ENCODE measurements around the gene ZFP37.
"Not testable (repeated sequence)": the region's sequence is repeated elsewhere in the genome, so short reads cannot be mapped to it uniquely, and the experiment has no call there.

Gene ZFP37

DNA sequence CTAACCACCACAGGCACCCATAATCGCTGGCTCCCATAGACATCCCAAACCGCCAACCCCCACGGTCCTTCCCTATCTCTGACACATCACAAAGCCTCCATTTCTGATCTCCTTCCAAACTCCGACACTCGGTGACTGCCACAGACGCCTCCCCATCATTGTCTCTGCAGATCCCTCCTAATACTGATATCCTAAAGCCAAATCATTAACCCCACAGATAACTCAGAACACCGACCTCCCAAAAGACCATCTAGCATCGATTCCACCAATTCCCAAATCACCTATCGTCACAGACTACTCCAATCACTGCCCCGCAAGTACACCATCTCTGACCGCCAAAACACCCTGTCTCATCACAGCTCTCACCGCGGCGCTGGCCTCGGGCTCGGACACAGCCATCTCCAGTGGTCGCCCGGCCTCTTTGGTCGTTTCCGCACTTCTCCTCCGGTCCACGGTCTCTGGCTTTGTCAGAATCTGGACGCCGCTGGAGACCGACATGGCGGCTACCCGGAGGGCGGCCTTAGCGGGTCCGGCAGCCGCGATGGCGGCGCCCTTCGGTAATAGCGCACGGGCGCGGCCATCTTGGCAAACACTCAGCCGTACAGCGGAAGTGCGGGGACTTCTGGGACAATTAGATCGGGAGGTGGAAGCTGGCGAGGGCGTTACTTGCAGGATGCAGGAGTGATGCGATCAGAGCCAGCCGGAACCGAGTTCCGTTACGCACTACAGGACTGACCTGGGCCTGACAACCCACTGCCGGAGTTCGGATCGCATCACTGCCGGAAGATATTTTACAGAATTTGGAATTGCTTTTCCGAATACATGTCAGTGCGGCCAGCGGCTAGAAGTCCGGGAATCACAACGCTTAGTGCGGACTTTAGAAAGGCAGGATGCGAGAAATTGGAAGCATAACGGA lies at the start of gene ZFP37:
Gene ZFP37 (minus strand): TSS at position 534 of the 916 bp plus-strand sequence. CDS start 36 bp downstream, at position 498.
- DNase-seq = peak; percentile 40 to 97 (median 91)

DNA sequence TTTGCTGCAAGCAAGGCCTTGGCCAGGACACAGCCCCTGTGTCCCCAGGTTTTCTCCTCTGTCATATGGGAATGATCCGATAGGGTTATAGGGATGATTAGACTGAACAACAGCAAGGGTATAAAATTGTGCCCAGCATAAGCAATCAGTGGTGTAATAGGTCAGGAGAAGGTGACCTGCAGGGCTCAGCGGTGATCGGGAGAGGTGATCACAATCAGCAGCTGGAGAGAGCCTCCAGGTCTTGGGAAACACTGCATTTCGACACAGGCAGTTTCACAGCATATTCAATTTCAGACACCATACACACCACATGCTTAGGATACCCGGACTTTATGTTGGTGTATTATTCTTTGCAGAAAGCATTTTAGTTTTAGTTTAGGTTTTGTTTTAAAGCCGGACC lies 48.8 kb upstream of the ZFP37 start:
- not testable (repeated sequence) for DNase-seq

DNA sequence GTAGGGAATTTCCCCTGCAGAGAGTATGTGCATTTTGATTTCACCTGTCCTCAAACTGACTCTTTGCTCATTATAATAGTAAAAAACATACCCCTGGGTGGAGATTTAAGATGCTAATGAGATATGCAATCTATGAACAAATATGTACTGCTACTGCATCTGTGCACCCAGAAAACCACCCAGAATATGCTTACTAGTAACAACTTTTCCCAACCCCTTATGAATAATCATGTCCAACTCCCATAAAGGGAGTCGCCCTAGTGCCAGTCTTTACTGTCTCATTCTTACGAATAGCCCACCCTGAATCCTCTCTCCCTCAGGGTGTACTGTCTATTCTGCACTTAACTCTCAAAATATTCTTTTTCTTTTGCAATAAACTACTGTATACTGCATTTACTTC lies 39.0 kb upstream of the ZFP37 start:
- no peak for DNase-seq

DNA sequence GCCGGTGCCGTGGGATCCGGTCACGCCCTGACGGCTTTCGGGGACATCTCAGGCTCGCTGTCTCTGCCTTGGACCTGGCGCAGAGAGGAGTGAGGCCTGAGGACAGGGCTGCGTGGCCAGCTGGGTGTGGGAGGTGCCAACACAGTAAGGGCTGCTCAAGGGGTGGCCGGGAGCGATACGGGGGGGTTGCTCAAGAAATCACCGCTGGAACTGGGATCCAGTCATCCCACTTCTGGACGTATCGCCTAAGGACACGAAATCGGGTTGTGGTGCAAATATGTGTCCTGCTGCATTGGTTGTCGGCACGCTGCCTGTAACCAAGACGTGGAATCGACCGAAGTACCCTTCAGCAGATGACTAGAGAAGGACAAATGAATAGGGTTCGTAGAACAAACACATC lies 33.4 kb upstream of the ZFP37 start:
- DNase-seq = not testable (repeated sequence)

DNA sequence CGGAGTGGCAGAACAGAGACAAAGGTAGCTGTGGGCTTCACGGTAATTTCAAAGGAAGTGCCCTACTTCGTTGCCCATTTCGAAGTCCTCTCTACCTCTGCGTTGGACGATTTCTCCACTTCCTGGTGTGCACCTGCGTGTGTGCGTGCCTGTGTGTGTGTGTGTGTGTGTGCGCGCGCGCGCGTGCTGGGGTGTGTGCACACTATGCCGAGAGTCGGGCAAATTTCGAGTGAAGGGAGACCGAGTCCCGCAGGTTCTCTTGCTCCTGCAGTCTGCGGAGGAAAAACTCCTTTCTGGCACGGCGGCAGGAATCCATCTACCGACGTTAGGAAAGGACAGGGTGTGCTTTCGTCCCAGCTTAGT lies 32.6 kb upstream of the ZFP37 start:
- not testable (repeated sequence) for DNase-seq

DNA sequence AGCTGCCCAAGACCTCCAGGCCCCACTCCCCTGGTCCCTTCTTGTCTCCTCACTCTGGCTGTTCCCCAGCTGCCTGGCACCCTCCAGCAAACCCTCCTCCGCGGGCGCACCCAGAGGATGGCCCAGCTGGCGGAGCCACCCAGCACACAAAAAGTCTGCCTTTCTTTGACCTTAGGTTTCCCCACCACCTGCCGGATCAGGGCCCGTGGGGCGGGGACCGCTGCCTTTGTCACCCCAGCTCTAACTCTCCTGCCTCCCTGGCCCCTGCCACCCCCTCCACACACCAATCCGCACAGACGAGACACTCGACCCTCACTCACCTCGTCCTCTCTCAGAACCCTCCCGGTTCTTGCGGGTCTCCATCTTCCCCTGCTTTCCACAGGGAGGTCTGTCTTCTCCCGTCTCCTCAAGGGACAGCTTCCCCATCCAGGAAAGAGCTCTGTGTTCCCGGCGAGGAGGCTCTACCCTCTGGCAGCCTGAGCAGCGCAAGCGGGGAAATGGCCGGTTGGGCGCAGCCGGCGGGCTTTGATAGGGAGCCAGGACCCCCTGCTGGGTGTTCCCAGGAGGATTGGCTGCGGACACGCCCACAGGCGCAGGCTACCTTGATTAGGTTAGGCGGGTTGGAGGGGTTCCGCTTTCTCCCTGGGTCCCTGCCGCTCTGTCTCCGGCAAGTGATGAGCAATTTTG lies 32.1 kb upstream of the ZFP37 start:
- not testable (repeated sequence) for DNase-seq

DNA sequence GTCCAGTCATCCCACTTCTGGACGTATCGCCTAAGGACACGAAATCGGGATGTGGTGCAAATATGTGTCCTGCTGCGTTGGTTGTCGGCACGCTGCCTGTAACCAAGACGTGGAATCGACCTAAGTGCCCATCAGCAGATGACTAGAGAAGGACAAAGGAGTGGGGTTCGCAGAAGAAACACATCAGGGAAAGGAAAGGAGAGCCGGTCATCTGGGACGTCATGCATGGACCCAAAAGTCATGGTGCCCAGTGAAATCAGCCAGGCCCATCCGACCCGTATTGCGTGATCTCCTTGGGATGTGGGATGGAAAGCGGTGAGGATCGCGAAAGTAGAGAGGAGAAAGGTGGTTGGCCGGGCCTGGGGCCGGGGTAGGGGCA lies 6.4 kb upstream of the ZFP37 start:
- peak in 2 of 56 donors; percentile 3 to 30 for DNase-seq

DNA sequence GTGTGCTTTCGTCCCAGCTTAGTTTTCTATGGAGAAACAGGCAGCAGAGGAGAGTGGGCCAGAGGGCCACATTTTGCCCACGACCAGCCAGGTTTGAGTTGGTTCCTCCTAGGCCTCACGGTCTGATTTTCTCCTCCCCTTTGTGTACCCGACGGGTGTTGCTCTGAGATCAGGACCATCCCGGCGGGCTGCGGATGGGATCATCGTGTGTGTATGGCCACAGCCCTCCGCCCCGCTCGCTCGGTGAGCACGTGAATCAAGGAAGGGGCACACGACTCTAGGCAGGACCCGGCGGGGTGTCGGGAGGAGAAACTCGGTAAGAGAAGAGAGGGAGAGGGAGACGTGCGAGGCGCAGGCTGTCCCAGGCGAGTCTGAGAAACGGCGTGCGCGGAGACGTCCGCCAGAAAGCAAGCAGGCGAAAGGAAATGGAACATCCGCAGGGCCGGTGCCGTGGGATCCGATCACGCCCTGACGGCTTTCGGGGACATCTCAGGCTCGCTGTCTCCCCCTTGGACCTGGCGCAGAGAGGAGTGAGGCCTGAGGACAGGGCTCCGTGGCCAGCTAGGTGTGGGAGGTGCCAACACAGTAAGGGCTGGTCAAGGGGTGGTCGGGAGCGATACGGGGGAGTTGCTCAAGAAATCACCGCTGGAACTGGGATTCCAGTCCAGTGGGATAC lies 5.9 kb upstream of the ZFP37 start:
- peak in 1 of 56 donors; percentile 54 for DNase-seq

DNA sequence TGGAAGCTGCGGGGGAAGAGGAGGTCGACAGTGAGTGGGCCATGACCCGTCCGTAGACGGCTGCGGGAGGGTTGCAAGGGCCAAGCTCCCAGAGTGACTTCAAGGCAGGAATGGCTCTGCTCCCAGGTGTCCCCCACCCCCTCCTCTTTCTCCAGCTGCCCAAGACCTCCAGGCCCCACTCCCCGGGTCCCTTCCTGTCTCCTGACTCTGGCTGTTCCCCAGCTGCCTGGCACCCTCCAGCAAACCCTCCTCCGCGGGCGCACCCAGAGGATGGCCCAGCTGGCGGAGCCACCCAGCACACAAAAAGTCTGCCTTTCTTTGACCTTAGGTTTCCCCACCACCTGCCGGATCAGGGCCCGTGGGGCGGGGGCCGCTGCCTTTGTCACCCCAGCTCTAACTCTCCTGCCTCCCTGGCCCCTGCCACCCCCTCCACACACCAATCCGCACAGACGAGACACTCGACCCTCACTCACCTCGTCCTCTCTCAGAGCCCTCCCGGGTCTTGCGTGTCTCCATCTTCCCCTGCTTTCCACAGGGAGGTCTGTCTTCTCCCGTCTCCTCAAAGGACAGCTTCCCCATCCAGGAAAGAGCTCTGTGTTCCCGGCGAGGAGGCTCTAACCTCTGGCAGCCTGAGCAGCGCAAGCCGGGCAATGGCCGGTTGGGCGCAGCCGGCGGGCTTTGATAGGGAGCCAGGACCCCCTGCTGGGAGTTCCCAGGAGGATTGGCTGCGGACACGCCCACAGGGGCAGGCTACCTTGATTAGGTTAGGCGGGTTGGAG lies 4.7 kb upstream of the ZFP37 start:
- DNase-seq = peak in 2 of 56 donors; percentile 4 to 33

DNA sequence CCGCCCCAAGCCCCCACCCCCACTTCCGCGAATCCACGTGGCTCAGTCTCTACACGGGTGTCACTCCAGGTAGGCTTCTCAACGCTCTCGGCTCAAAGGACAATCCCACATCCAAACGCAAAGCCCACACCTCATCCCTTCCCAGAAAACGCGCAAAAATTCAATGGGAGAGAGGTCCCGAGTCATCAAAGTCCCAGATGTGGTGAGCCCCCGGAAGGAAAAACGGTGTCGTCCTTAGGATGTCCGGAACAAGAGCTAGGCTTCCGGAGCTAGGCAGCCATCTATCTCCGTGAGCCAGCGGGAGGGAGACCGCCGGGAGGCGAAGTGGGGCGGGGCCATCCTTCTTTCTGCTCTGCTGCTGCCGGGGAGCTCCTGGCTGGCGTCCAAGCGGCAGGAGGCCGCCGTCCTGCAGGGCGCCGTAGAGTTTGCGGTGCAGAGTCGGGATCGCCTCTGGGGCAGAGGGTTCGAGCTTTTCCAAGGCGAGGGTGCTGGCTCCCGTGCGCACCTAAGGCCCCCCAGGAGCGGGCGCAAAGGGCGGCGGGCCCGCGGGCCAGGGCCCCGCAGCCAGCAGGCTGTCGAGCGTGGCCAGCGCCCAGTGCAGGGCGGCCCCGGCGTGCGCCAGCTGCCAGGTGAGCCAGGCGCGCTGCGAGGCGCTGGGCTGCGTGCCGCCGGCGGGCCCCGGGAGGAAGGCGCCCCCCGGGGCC lies 3.2 kb upstream of the ZFP37 start:
- not testable (repeated sequence) for DNase-seq

DNA sequence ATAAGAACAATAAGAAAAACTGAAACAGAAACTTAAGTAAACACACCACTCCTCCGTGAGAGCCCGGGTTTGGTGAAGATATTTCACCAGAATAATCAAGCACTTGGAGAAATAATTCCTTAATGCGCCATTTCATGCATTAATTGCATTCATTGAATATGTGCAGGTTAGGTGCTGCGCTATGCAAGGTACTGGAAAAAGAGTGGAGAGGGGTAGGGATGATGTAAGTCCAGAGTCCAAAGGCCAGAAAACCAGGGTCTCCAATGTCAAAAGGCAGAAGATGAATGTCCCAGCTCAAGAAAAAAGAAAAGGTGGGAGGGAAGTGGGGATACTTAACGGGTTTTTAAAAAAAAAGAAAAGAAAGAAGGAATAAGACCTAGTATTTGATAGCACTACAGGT lies 669 bp upstream of the ZFP37 start:
- peak in 1 of 56 donors; percentile 1 for DNase-seq

DNA sequence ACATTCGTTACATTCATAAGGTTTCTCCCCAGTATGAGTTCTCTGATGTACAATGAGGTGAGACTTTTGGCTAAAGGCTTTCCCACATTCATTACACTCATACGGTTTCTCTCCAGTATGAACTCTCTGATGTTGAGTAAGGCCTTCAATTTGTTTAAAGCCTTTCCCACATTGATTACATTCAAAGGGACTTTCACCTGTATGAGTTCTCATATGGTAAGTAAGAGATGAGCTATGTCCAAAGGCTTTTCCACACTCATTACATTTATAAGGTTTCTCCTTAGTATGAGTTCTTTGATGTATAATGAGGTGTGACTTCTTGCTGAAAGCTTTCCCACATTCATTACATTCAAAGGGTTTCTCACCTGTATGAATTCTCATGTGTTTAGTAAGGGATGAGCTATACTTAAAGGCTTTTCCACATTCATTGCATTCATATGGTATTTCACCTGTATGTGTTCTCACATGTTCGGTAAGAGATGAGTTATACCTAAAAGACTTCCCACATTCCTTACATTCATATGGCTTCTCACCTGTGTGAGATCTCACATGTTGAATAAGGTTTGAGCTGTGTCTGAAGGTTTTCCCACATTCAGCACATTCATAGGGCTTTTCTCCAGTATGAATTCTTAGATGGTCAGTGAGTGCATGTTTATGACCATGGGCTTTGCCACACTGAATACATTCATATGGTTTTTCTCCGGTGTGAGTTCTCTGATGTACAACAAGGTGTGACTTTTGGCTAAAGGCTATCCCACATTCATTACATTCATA lies 13.5 kb downstream of the ZFP37 start:
- no peak for DNase-seq

DNA sequence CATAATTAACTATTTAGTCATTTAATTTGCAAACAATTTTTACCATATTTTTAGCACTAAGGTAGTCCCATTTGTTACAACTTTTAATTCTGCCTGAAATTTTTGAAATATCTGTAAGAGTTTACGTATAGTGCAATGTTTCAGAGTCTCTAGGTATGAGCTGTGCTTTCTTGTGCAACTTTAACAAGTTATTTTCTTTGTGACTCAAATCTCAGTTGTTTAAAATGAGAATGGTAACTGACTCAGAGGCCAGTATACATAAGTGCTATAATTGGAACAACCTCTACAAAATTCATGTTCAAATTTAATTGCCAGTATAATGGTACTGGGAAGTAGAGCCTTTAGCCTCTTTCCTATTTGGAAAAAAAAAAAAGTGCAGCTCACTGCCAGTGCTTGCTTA lies 30.3 kb downstream of the ZFP37 start:
- no peak for DNase-seq

DNA sequence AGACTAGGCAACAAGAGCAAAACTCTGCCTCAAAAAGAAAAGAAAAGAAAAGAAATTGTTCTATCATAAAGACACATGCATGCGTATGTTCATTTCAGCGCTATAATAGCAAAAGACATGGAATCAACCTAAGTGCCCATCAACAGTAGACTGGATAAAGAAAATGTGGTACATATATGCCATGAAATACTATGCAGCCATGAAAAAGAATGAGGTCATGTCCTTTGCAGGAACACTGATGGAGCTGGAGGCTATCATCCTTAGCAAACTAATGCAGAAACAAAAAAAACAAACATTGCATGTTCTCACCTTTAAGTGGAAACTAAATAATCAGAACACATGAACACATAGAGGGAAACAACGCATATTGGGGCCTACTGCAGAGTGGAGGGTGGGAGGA lies 38.3 kb downstream of the ZFP37 start:
- no peak for DNase-seq

DNA sequence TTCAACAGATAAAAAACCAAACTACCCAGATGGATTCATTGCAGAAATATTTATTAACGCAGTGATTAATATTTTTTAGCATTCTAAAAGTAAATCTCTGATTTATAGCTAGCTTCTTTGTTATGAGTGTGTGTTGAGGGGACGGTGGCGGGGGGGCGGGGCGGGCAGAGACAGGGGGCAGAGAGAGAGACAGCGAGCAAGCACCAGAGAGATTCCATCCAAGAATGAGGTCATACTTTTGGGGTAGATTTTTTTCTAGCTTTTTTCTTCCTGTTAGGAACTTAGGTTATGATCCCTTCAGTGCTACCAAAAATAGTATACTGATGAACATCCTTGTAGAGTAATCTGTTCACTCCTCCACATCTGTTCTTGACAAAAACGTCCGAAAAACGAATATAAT lies 44.0 kb downstream of the ZFP37 start:
- DNase-seq = no peak

DNA sequence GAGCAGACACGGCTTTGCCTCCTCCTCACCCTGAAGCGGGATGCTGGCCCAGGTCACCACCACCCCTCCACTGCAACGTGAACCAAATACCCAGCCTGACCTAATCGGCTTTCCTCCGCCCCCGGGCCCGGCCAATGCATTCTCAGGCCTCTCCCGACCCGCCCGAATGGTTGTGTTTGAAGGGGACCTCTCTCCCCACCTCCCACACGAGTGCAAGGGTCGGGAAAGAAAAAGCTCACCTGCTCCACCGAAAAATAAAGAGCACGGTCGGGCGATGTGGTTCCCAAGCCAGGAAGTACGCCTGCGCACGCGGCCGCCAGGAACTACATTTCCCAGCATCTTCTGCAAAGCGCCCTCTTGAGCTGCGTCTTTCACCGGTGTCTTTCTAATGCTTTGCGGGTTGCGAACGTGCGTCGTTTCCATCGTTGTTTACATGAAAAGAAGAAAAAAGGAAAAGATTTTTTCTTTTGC lies 44.6 kb downstream of the ZFP37 start, which contains the start of gene ZNF883:
Gene ZNF883 (minus strand): TSS at position 282 of the 471 bp plus-strand sequence.
- peak in 53 of 56 donors; percentile 3 to 76 (median 42) for DNase-seq

DNA sequence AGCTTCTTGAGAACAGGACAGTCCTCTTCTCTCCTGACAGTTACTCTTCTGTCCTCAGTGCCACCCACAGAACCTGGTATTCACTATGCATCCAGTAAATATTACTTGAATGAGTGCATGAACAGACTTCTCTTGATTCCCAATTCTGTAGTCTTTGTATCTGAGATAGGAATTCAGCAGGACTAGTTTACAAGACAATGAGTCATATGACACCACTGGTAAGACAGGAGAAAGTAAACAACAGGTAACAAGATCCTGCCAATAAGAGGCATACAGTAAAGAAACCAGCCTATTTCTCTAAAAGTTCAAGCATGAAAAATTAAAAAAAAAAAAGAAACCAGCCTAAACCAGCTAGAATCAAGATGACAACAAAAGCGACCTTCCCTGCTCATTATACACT lies 50.7 kb downstream of the ZFP37 start:
- DNase-seq = no peak

DNA sequence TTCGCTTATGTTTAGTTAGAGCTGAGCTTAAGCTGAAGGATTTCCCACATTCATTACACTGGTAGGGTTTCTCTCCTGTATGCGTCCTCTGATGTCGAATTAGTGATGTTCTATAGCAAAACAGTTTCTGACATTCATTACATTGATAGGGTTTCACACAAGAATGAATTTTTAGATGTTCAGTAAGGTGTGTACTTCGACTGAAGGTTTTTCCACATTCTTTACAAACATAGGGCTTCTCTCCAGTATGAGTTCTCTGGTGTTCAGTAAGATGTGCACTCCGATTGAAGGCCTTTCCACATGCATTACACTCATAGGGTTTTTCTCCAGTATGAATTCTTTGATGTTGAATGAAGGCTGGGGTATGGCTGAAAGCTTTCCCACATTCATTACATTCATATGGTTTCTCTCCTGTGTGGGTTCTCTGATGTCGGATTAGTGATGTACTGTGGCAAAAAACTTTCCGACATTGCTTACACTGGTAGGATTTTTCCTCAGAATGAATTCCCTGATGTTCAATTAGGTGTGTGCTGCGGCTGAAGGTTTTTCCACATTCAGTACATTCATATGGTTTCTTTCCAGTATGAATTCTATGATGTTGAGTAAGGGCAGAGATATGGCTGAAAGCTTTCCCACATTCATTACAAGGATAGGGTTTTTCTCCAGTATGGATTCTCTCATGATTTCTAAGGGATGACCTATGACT lies 59.1 kb downstream of the ZFP37 start:
- DNase-seq = no peak

Data from amygdala (tissue), 56 donors.